Measurements from ENCODE around the gene PLEKHM3. TPM values are rescaled to one million over a fixed set of nuclear protein-coding genes. Genes with fewer than 3 reads are reported as not detected.
A peak's percentile ranks its signal among the peaks of the same experiment; 100 is the strongest.
"Not testable (repeated sequence)": the region's sequence is repeated elsewhere in the genome, so short reads cannot be mapped to it uniquely, and the experiment has no call there.

Gene PLEKHM3
- total RNA-seq, 6 experiments from 2014 or later: 6.4 to 8.2 (median 7.2) TPM

- DNase-seq: no peak
- peak; percentile 60 for TF ChIP-seq CTCF (IDR thresholded peaks at IDR 0.05)
- no peaks in the 10 kb centered on the region for H3K36me3 Mint-ChIP-seq (ENCODE audit: low read depth)
- no peaks in the 10 kb centered on the region for H3K9me3 Mint-ChIP-seq
- peaks cover 2% of the 10 kb centered on the region; the same call in 1 of the 2 replicates for H3K27me3 Mint-ChIP-seq (ENCODE audit: insufficient read depth)
- H3K4me3 Mint-ChIP-seq: no peak overlapping the region
- no peak overlapping the region for H3K27ac Mint-ChIP-seq
- peaks cover 15% of the 10 kb centered on the region for H3K4me1 Mint-ChIP-seq (ENCODE audit: low read depth)
Observed at GRCh38 chr2:207813221-207813916, 212.0 kb downstream of the PLEKHM3 start.

GRCh38 chr2:207812726-207813080, 212.6 kb downstream of the PLEKHM3 start:
- TF ChIP-seq CTCF (IDR thresholded peaks at IDR 0.05): no peak
- no peak for DNase-seq
- H3K4me3 Mint-ChIP-seq: no peak overlapping the region
- no peak overlapping the region for H3K27ac Mint-ChIP-seq
- peaks cover 15% of the 10 kb centered on the region for H3K4me1 Mint-ChIP-seq (ENCODE audit: low read depth)
- H3K36me3 Mint-ChIP-seq (ENCODE audit: low read depth): no peaks in the 10 kb centered on the region
- no peaks in the 10 kb centered on the region for H3K9me3 Mint-ChIP-seq
- peaks cover 2% of the 10 kb centered on the region; the same call in 1 of the 2 replicates for H3K27me3 Mint-ChIP-seq (ENCODE audit: insufficient read depth)

- H3K9me3 Mint-ChIP-seq: no peaks in the 10 kb centered on the region
- peaks cover 20% of the 10 kb centered on the region for H3K4me1 Mint-ChIP-seq (ENCODE audit: low read depth)
- no peak for DNase-seq
- no peak overlapping the region for H3K4me3 Mint-ChIP-seq
- TF ChIP-seq CTCF (IDR thresholded peaks at IDR 0.05): no peak
- no peak overlapping the region for H3K27ac Mint-ChIP-seq
- no peaks in the 10 kb centered on the region for H3K36me3 Mint-ChIP-seq (ENCODE audit: low read depth)
- H3K27me3 Mint-ChIP-seq (ENCODE audit: insufficient read depth): peaks cover 2% of the 10 kb centered on the region; the same call in 1 of the 2 replicates
Observed at GRCh38 chr2:207812058-207812725, 213.1 kb downstream of the PLEKHM3 start.

- not testable (repeated sequence) for H3K27me3 Mint-ChIP-seq (ENCODE audit: insufficient read depth); DNase-seq; H3K4me3 Mint-ChIP-seq; H3K27ac Mint-ChIP-seq; H3K36me3 Mint-ChIP-seq (ENCODE audit: low read depth); H3K9me3 Mint-ChIP-seq
- H3K4me1 Mint-ChIP-seq (ENCODE audit: low read depth): peaks cover 20% of the 10 kb centered on the region
Observed at GRCh38 chr2:207811658-207812057, 213.7 kb downstream of the PLEKHM3 start.

- no peaks in the 10 kb centered on the region for H3K9me3 Mint-ChIP-seq
- H3K4me1 Mint-ChIP-seq (ENCODE audit: low read depth): peaks cover 31% of the 10 kb centered on the region
- no peak for TF ChIP-seq CTCF (IDR thresholded peaks at IDR 0.05)
- H3K4me3 Mint-ChIP-seq: peak overlapping the region; percentile 73
- peaks cover 2% of the 10 kb centered on the region for H3K27me3 Mint-ChIP-seq (ENCODE audit: insufficient read depth)
- no peak overlapping the region for H3K27ac Mint-ChIP-seq
- no peak for DNase-seq
- H3K36me3 Mint-ChIP-seq (ENCODE audit: low read depth): no peaks in the 10 kb centered on the region
Observed at GRCh38 chr2:207810200-207810788, 215.0 kb downstream of the PLEKHM3 start.

- Mint-ChIP-seq H3K4me1 (ENCODE audit: low read depth) (peaks cover 44% of the 10 kb centered on the region), H3K27ac (no peak overlapping the region), H3K36me3 (ENCODE audit: low read depth) (no peaks in the 10 kb centered on the region), H3K9me3 (no peaks in the 10 kb centered on the region), H3K27me3 (ENCODE audit: insufficient read depth) (no peaks in the 10 kb centered on the region; the same call in none of the 2 replicates), H3K4me3 (no peak overlapping the region)
- TF ChIP-seq CTCF (IDR thresholded peaks at IDR 0.05): no peak
- no peak for DNase-seq
Observed at GRCh38 chr2:207808119-207808518, 217.2 kb downstream of the PLEKHM3 start.
